Neural crest cell (in vitro differentiated cells): ENCODE results near the gene SEPTIN8. TPM values are rescaled to one million over a fixed set of nuclear protein-coding genes. Genes with fewer than 3 reads are reported as not detected.

ENCODE experiments used
- DNase-seq: peaks from one replicate; pipeline ENCODE4 v3.0.0; 2021; ENCODE audit warnings: low read depth, mixed read lengths, low spot score
- H3K27ac Mint-ChIP-seq: one replicate; pipeline ENCODE4 v1.8.0; 2021; ENCODE audit warnings: mild to moderate bottlenecking, mixed read lengths; ENCODE audit not compliant: unreplicated experiment
- H3K27me3 Mint-ChIP-seq: 2 replicates; pipeline ENCODE4 v1.8.0; 2021; ENCODE audit warnings: low read depth, mild to moderate bottlenecking, mixed read lengths
- H3K36me3 Mint-ChIP-seq: 2 replicates; pipeline ENCODE4 v1.8.0; 2021; ENCODE audit warnings: low read depth, mild to moderate bottlenecking, mixed read lengths
- H3K4me1 Mint-ChIP-seq: 2 replicates; pipeline ENCODE4 v1.8.0; 2021; ENCODE audit warnings: mixed read lengths
- H3K4me3 Mint-ChIP-seq: one replicate; pipeline ENCODE4 v1.8.0; 2021; ENCODE audit warnings: mild to moderate bottlenecking, mixed read lengths
- H3K9me3 Mint-ChIP-seq: 2 replicates; pipeline ENCODE4 v1.8.0; 2021; ENCODE audit warnings: mixed read lengths
- CTCF ChIP-seq: fragments of 200-600 bp; sonication (generic); conservative IDR thresholded peaks from 2 replicates; pipeline ENCODE4 v1.5.0; 2021; ENCODE audit warnings: antibody characterized with exemption, mild to moderate bottlenecking
- total RNA-seq: library from RNA; stranded (reverse); gene quantifications from 2 replicates; pipeline ENCODE4 v1.2.1, GENCODE V29; 2021

Gene SEPTIN8
- total RNA-seq, 1 donor from 2014 or later = 71.1 TPM

- Mint-ChIP-seq H3K27me3 (peaks cover 4% of the 10 kb centered on the region), H3K4me1 (peaks cover 33% of the 10 kb centered on the region), H3K9me3 (no peaks in the 10 kb centered on the region), H3K4me3 (no peak overlapping the region), H3K36me3 (no peaks in the 10 kb centered on the region), H3K27ac (no peak overlapping the region)
- DNase-seq = no peak
- TF ChIP-seq CTCF = no peak
These were observed 25.1 kb upstream of the SEPTIN8 start for GRCh38 chr5:132802044-132802684.

GRCh38 chr5:132800545-132800944 lies 23.5 kb upstream of the SEPTIN8 start:
- DNase-seq = no peak
- H3K4me3 Mint-ChIP-seq = no peak overlapping the region
- peaks cover 29% of the 10 kb centered on the region for H3K4me1 Mint-ChIP-seq
- no peaks in the 10 kb centered on the region for H3K36me3 Mint-ChIP-seq
- H3K9me3 Mint-ChIP-seq = no peaks in the 10 kb centered on the region
- no peak overlapping the region for H3K27ac Mint-ChIP-seq
- H3K27me3 Mint-ChIP-seq = peaks cover 4% of the 10 kb centered on the region
- TF ChIP-seq CTCF = no peak

DNA sequence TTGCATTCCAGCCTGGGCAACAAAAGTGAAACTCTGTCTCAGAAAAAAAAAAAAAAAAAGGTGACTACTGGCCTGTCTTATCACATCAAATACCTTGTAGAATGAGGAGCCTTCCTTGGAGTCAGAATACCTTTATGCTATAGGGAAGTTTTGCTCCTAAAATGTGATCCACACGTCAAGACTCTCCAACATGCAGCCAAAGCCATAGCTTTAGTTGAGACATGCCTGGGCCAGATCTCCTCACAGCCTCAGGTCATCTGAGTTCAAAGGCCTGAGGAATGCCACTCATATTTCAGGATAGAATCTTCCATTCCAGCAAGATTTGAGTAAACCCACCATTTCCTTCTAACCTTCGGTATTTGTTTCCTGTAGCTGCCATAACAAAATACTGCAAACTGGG lies 22.4 kb upstream of the SEPTIN8 start:
- DNase-seq = no peak
- Mint-ChIP-seq H3K4me1 (peaks cover 29% of the 10 kb centered on the region), H3K27me3 (peaks cover 4% of the 10 kb centered on the region), H3K9me3 (no peaks in the 10 kb centered on the region), H3K27ac (no peak overlapping the region), H3K36me3 (no peaks in the 10 kb centered on the region), H3K4me3 (no peak overlapping the region)
- TF ChIP-seq CTCF = no peak

GRCh38 chr5:132797651-132798050 lies 20.6 kb upstream of the SEPTIN8 start:
- Mint-ChIP-seq H3K4me1 (peaks cover 29% of the 10 kb centered on the region), H3K27ac (no peak overlapping the region), H3K9me3 (no peaks in the 10 kb centered on the region), H3K27me3 (peaks cover 4% of the 10 kb centered on the region), H3K4me3 (peak overlapping the region; percentile 7), H3K36me3 (no peaks in the 10 kb centered on the region)
- no peak for TF ChIP-seq CTCF
- no peak for DNase-seq

- Mint-ChIP-seq H3K4me1 (peaks cover 9% of the 10 kb centered on the region), H3K4me3 (no peak overlapping the region), H3K9me3 (no peaks in the 10 kb centered on the region), H3K36me3 (no peaks in the 10 kb centered on the region), H3K27me3 (peaks cover 6% of the 10 kb centered on the region), H3K27ac (no peak overlapping the region)
- no peak for DNase-seq
- no peak for TF ChIP-seq CTCF
These were observed 14.0 kb upstream of the SEPTIN8 start for GRCh38 chr5:132791026-132791425.
